ENCODE results near the gene CYP39A1. TPM values are rescaled to one million over a fixed set of nuclear protein-coding genes. Genes with fewer than 3 reads are reported as not detected.

The CYP39A1 gene
- total and polyA plus RNA-seq, 9 of the 15 experiments (the other 6 are each of a cell fraction or from before 2014, with no cell fraction given), result not detected

DNA sequence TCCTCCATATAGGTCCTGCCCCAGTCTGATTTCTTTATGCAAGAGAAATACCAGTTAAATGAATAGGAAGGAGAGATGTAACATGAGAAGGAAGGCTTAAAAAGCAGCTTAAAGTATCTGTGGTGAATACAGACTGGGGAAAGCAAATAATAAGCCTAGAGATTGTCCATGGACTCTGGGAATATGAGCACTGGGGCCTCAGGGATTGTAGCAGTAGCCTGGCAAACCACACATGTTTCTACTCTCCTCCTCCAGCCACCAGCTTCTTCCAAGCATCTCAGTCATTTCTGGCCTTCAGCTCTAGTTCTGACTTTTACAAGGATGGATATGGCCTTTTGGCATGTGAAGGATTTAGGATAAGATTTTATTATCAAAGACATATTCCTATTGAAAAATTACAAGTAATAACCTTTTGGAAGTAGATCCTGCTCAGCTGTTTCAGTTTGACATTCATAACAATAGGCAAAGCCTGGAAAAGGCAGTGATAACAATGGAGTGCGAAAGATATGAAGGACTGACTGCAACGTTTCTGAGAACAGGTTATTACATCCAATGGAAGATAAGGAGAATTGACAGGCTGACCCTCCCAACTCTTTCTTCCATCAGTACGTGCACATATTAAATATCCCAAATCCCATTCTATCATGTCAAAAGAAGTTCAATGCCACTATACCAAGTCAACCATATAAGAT is 41.6 kb downstream of the CYP39A1 start (continued):
- TF ChIP-seq SAP30 (IDR thresholded peaks at IDR 0.05; ENCODE audit: borderline replicate concordance, insufficient read depth, low read depth, low read length, poor library complexity, severe bottlenecking) (no peak), ZNF124 (CRISPR knock-in tag; IDR thresholded peaks at IDR 0.05) (no peak), ZNF133 (CRISPR knock-in tag; IDR thresholded peaks at IDR 0.05) (no peak), ELF2 (CRISPR knock-in tag; IDR thresholded peaks at IDR 0.05) (no peak), EZH2 (IDR thresholded peaks at IDR 0.05; ENCODE audit: borderline replicate concordance, low read depth, low read length) (no peak), GATAD2B (IDR thresholded peaks at IDR 0.05; ENCODE audit: borderline replicate concordance) (no peak)
- TF ChIP-seq, protein P1, sequence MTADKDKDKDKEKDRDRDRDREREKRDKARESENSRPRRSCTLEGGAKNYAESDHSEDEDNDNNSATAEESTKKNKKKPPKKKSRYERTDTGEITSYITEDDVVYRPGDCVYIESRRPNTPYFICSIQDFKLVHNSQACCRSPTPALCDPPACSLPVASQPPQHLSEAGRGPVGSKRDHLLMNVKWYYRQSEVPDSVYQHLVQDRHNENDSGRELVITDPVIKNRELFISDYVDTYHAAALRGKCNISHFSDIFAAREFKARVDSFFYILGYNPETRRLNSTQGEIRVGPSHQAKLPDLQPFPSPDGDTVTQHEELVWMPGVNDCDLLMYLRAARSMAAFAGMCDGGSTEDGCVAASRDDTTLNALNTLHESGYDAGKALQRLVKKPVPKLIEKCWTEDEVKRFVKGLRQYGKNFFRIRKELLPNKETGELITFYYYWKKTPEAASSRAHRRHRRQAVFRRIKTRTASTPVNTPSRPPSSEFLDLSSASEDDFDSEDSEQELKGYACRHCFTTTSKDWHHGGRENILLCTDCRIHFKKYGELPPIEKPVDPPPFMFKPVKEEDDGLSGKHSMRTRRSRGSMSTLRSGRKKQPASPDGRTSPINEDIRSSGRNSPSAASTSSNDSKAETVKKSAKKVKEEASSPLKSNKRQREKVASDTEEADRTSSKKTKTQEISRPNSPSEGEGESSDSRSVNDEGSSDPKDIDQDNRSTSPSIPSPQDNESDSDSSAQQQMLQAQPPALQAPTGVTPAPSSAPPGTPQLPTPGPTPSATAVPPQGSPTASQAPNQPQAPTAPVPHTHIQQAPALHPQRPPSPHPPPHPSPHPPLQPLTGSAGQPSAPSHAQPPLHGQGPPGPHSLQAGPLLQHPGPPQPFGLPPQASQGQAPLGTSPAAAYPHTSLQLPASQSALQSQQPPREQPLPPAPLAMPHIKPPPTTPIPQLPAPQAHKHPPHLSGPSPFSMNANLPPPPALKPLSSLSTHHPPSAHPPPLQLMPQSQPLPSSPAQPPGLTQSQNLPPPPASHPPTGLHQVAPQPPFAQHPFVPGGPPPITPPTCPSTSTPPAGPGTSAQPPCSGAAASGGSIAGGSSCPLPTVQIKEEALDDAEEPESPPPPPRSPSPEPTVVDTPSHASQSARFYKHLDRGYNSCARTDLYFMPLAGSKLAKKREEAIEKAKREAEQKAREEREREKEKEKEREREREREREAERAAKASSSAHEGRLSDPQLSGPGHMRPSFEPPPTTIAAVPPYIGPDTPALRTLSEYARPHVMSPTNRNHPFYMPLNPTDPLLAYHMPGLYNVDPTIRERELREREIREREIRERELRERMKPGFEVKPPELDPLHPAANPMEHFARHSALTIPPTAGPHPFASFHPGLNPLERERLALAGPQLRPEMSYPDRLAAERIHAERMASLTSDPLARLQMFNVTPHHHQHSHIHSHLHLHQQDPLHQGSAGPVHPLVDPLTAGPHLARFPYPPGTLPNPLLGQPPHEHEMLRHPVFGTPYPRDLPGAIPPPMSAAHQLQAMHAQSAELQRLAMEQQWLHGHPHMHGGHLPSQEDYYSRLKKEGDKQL (CRISPR knock-in tag; IDR thresholded peaks at IDR 0.05; ENCODE audit: borderline replicate concordance), result no peak
- TF ChIP-seq, protein P2, sequence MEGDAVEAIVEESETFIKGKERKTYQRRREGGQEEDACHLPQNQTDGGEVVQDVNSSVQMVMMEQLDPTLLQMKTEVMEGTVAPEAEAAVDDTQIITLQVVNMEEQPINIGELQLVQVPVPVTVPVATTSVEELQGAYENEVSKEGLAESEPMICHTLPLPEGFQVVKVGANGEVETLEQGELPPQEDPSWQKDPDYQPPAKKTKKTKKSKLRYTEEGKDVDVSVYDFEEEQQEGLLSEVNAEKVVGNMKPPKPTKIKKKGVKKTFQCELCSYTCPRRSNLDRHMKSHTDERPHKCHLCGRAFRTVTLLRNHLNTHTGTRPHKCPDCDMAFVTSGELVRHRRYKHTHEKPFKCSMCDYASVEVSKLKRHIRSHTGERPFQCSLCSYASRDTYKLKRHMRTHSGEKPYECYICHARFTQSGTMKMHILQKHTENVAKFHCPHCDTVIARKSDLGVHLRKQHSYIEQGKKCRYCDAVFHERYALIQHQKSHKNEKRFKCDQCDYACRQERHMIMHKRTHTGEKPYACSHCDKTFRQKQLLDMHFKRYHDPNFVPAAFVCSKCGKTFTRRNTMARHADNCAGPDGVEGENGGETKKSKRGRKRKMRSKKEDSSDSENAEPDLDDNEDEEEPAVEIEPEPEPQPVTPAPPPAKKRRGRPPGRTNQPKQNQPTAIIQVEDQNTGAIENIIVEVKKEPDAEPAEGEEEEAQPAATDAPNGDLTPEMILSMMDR (IDR thresholded peaks at IDR 0.05 in 2 of 3, conservative IDR thresholded peaks at IDR 0.05 in 1 of 3; ENCODE audit: insufficient read depth in 2 of 3, low read depth in 1 of 3, low read length in 3 of 3), result no peak

All from K562 (cell line).